CD4-positive, alpha-beta T cell (primary cell): ENCODE measurements around the gene RMND5A. TPM values are rescaled to one million over a fixed set of nuclear protein-coding genes. Genes with fewer than 3 reads are reported as not detected.

ENCODE experiments used
- ATAC-seq: fragments of 200-7000 bp; cut with Tn5 transposase; one replicate; pipeline ENCODE4 v1.10.0; 2022; ENCODE audit warnings: mild to moderate bottlenecking; ENCODE audit not compliant: poor library complexity
- CTCF ChIA-PET: fragments of 350-600 bp; sonication (Branson Sonifier 250); formaldehyde crosslinking; loops from one replicate; lab custom pipeline; 2021; ENCODE audit warnings: antibody characterized with exemption, inconsistent platforms; lab: Charles Lee
- POLR2A ChIA-PET: fragments of 350-600 bp; sonication (Branson Sonifier 250); formaldehyde crosslinking; loops from one replicate; lab custom pipeline; 2021; ENCODE audit warnings: antibody characterized with exemption, inconsistent platforms; lab: Charles Lee
- DNase-seq, 14 experiments: peaks; one replicate each; pipeline ENCODE4 v3.0.0-alpha.2; 2013 to 2020; ENCODE audit warnings: mixed read lengths in 2 of 14
- H3K27ac ChIP-seq, 2 donors: one replicate each; pipeline versions ENCODE4 v1.5.1 to v1.7.0; 2013; ENCODE audit warnings: low read length in 2 of 2, low read depth in 1 of 2, mild to moderate bottlenecking in 1 of 2
- H3K27me3 ChIP-seq, 2 experiments: 1 replicate in 1 of 2; 2 replicates in 1 of 2; pipeline versions ENCODE4 v1.6.1 to v1.7.0; 2013; ENCODE audit warnings: low read length in 2 of 2, control low read depth in 1 of 2, mild to moderate bottlenecking in 1 of 2, moderate library complexity in 1 of 2; ENCODE audit not compliant: insufficient read depth in 2 of 2, control insufficient read depth in 1 of 2
- H3K36me3 ChIP-seq: one replicate; pipeline ENCODE4 v1.6.1; 2013; ENCODE audit warnings: low read length, control low read depth; ENCODE audit not compliant: insufficient read depth
- H3K4me1 ChIP-seq: one replicate; pipeline ENCODE4 v1.6.1; 2013; ENCODE audit warnings: low read length, control low read depth; ENCODE audit not compliant: insufficient read depth
- H3K4me3 ChIP-seq: one replicate; pipeline ENCODE4 v1.5.1; 2013; ENCODE audit warnings: mild to moderate bottlenecking, low read length, moderate library complexity
- H3K9me3 ChIP-seq, 2 experiments: 1 replicate in 1 of 2; 2 replicates in 1 of 2; pipeline versions ENCODE4 v1.6.1 to v1.7.0; 2013; ENCODE audit warnings: low read length in 2 of 2, mild to moderate bottlenecking in 2 of 2, control low read depth in 1 of 2, moderate library complexity in 1 of 2; ENCODE audit not compliant: control insufficient read depth in 1 of 2, insufficient read depth in 1 of 2
- H3K27ac Mint-ChIP-seq: one replicate; pipeline ENCODE4 v1.8.0; 2020; ENCODE audit warnings: mixed read lengths
- H3K27me3 Mint-ChIP-seq: one replicate; pipeline ENCODE4 v1.8.0; 2021; ENCODE audit warnings: mixed read lengths
- H3K36me3 Mint-ChIP-seq: one replicate; pipeline ENCODE4 v1.8.0; 2021; ENCODE audit warnings: low read depth, mixed read lengths
- H3K4me1 Mint-ChIP-seq: one replicate; pipeline ENCODE4 v1.8.0; 2021; ENCODE audit warnings: low read depth, mixed read lengths
- H3K4me3 Mint-ChIP-seq: one replicate; pipeline ENCODE4 v1.8.0; 2020; ENCODE audit warnings: mild to moderate bottlenecking, mixed read lengths
- H3K9me3 Mint-ChIP-seq: one replicate; pipeline ENCODE4 v1.8.0; 2020; ENCODE audit warnings: mixed read lengths
- intact Hi-C, 2 experiments: fragments of 100-400 bp; cut with DNase I in 1 of 2; cut with micrococcal nuclease in 1 of 2; formaldehyde crosslinking; loops; one replicate each; pipeline versions ENCODE4 v1.15.1 to v1.9.0; 2023 to 2025; cut with DNase I, micrococcal nuclease
- total RNA-seq, 174 experiments: library from RNA in 2 of 174; stranded (reverse) in 2 of 174; gene quantifications; one replicate each; pipeline ENCODE4 v1.2.3 and lab custom pipeline; 2021 to 2026
- TF ChIP-seq, protein P1 (sequence below): fragments of 200-600 bp; IDR thresholded peaks from one replicate; pipeline ENCODE4 v1.8.0; 2022; ENCODE audit warnings: antibody characterized with exemption, mild to moderate bottlenecking

The RMND5A gene
- total RNA-seq, 2 experiments from 2014 or later: 20.5 to 21.4 TPM

DNA sequence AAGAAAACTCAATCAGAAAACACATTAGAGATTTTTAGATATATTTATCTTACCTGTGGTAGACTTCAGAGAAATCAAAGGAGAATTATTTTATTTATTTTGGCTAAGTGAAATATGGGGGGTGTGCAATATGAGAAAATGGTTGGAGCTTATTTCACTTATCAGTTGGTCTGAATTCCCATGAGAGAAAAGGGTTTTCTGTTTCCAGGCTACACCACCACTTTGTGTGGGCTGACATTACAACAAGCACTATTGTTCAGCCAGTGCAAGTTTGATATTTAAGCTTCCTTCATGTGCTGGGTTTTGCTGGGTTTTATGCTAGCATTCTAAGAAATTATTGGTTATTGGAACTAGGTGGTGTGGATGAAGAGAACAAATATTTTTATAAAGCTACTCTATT, 33.5 kb downstream of the RMND5A start:
- intact Hi-C loops: no loop called here

DNA sequence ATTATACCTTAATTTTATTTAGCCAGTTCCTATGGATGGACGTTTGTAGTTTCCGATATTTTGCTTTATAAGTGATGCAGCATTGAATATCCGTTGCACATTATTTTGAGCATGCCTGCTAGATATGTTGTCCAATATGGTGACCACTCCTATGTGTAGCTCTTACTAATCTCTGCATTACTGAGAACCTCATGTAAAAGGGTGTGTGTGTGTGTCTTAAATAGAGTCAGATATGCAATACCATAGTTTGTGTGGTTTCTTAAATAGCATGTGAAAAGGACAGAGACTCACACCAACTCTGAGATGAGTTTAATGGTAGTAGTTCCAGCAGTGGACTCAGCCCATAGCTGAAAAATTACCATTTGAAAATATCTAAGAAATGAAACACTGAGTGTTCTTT, 38.3 kb downstream of the RMND5A start:
- Histone ChIP-seq H3K36me3 (peaks cover 45% of the 10 kb centered on the region), H3K4me3 (no peak overlapping the region), H3K4me1 (no peaks in the 10 kb centered on the region), H3K27ac (no peak overlapping the region), H3K9me3 (no peaks in the 10 kb centered on the region), H3K27me3 (no peaks in the 10 kb centered on the region)
- H3K27me3 Mint-ChIP-seq: no peaks in the 10 kb centered on the region
- H3K36me3 Mint-ChIP-seq: peaks cover 66% of the 10 kb centered on the region
- POLR2A ChIA-PET: no interaction called here
- CTCF ChIA-PET: interaction anchor here (1.2 kb wide), 1 partner anchor 13 kb away, joined by 3 read pairs; no protein-coding TSS in a partner anchor
- no peak overlapping the region for H3K4me3 Mint-ChIP-seq
- DNase-seq: no peak
- H3K4me1 Mint-ChIP-seq: peaks cover 34% of the 10 kb centered on the region
- TF ChIP-seq, protein P1, sequence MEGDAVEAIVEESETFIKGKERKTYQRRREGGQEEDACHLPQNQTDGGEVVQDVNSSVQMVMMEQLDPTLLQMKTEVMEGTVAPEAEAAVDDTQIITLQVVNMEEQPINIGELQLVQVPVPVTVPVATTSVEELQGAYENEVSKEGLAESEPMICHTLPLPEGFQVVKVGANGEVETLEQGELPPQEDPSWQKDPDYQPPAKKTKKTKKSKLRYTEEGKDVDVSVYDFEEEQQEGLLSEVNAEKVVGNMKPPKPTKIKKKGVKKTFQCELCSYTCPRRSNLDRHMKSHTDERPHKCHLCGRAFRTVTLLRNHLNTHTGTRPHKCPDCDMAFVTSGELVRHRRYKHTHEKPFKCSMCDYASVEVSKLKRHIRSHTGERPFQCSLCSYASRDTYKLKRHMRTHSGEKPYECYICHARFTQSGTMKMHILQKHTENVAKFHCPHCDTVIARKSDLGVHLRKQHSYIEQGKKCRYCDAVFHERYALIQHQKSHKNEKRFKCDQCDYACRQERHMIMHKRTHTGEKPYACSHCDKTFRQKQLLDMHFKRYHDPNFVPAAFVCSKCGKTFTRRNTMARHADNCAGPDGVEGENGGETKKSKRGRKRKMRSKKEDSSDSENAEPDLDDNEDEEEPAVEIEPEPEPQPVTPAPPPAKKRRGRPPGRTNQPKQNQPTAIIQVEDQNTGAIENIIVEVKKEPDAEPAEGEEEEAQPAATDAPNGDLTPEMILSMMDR: no peak
- intact Hi-C loops: no loop called here
- H3K27ac Mint-ChIP-seq: no peak overlapping the region
- H3K9me3 Mint-ChIP-seq: no peaks in the 10 kb centered on the region
- ATAC-seq: no peak

More for the DNA sequence above, 33.5 kb downstream of the RMND5A start:
- H3K27ac ChIP-seq: no peak overlapping the region
- Mint-ChIP-seq H3K9me3 (no peaks in the 10 kb centered on the region), H3K4me1 (peaks cover 23% of the 10 kb centered on the region), H3K27me3 (no peaks in the 10 kb centered on the region), H3K36me3 (peaks cover 93% of the 10 kb centered on the region), H3K4me3 (no peak overlapping the region), H3K27ac (no peak overlapping the region)
- TF ChIP-seq, protein P1: no peak
- DNase-seq (no peak), ATAC-seq (no peak)
- H3K9me3 ChIP-seq: no peaks in the 10 kb centered on the region
- no peak overlapping the region for H3K4me3 ChIP-seq
- ChIA-PET POLR2A (no interaction called here), CTCF (interaction anchor here (0.6 to 1.3 kb wide), 2 partner anchors 8 to 527 kb away, joined by 3 read pairs; no protein-coding TSS in a partner anchor)
- H3K36me3 ChIP-seq: peaks cover 65% of the 10 kb centered on the region
- H3K27me3 ChIP-seq: no peaks in the 10 kb centered on the region
- no peaks in the 10 kb centered on the region for H3K4me1 ChIP-seq

DNA sequence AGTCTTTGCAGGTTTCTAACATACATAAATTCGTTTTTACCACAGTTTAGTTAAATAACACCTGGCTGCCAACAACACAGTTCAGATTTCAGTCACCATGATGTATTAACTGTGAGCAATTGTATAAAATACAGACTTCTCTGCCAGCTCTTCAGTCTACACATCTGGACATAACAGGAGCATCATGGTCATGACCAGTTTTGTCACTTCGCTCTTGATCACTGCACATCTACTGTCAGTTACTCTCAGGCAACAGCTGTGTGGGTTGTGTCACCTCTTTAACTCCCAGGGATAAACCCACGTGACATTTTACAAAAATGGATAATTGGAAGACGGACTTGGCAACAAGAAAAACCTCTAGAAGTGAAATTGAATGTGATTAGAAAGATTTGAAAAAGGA, 40.3 kb downstream of the RMND5A start:
- ChIA-PET CTCF (no interaction called here), POLR2A (no interaction called here)
- DNase-seq (no peak), ATAC-seq (no peak)
- H3K4me3 ChIP-seq: no peak overlapping the region
- no peaks in the 10 kb centered on the region for H3K9me3 ChIP-seq
- TF ChIP-seq, protein P1: no peak
- peak overlapping the region; percentile 33 for H3K27ac Mint-ChIP-seq
- H3K27me3 ChIP-seq: no peaks in the 10 kb centered on the region
- peaks cover 44% of the 10 kb centered on the region for H3K4me1 Mint-ChIP-seq
- H3K4me1 ChIP-seq: no peaks in the 10 kb centered on the region
- H3K36me3 Mint-ChIP-seq: peaks cover 60% of the 10 kb centered on the region
- no peaks in the 10 kb centered on the region for H3K27me3 Mint-ChIP-seq
- H3K4me3 Mint-ChIP-seq: no peak overlapping the region
- no peaks in the 10 kb centered on the region for H3K9me3 Mint-ChIP-seq
- intact Hi-C loops: loop anchor here in 1 of 2 experiments (5.0 kb wide), 1 partner anchor 243 kb away; no protein-coding TSS in a partner anchor
- H3K27ac ChIP-seq: no peak overlapping the region
- peaks cover 26% of the 10 kb centered on the region for H3K36me3 ChIP-seq
